ENCODE data around the gene ACVR1B.
A peak's percentile ranks its signal among the peaks of the same experiment; 100 is the strongest.

ACVR1B gene

DNA sequence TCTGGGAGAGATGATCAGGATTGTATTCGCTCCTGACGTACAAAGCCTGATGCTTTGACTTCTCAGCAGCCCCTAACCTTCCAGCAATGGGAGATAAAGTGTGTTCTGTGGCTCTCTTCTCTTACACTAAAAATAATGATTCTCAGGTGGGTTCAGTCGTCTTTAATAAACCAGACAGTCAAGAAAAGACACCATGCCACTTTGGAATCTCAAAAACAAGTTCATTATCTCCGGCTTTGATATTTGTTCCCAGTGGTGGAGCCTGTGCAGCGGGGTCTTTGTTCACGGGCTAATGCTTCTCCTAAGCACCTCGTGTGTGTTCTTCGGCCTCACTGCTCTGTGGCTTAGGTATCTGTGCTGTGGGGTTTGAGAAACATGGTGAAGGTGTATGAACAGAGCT, 1.6 kb downstream of the ACVR1B start:
- no peaks in the 10 kb centered on the region for H3K9me3 ChIP-seq (ENCODE audit: control insufficient read depth, insufficient read depth, low read depth, low read length)
- peak overlapping the region; percentile 92 for H3K4me3 ChIP-seq (ENCODE audit: low read depth, low read length)
- ChIA-PET CTCF (no interaction called here), POLR2A (no interaction called here)
- TF ChIP-seq ZNF600 (tag by site-specific recombination; IDR thresholded peaks at IDR 0.05): 0 out of 2 replicates have a peak, but pooled peaks have one; percentile 12
- no peak for TF ChIP-seq RBAK (tag by site-specific recombination; IDR thresholded peaks at IDR 0.05)
- 0 out of 2 replicates have a peak overlapping the region, but pooled peaks have one; percentile 11 for H3K27ac ChIP-seq (ENCODE audit: extremely low read depth, low read depth, low read length)
- H3K4me1 ChIP-seq (ENCODE audit: control insufficient read depth, insufficient read depth, low read length): peaks cover 13% of the 10 kb centered on the region
- peaks cover 0 to 4% of the 10 kb centered on the region in 2 experiments; a peak in 1 of 3 replicates for H3K36me3 ChIP-seq (ENCODE audit: control insufficient read depth in 2 of 2, insufficient read depth in 1 of 2, low read length in 2 of 2)

DNA sequence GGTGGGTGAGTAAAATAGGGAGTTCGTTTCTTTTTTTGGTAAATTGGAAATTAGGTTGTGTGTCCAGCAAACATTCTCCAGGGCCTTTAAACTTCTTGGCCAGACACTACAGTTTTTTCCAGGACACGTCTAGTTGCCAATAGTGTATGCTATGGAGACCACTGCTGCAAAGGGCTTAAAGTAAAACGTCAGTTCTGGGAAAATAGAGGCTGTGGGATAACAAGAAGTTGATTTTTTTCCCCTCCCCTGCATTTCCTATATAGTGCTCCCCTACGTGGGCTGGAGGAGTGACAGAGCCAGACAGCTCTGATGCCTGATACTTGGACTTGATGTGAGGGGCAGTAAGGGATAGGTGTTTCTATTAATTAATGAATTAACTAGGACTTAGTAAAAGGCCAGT, 2.4 kb downstream of the ACVR1B start:
- Histone ChIP-seq H3K9me3 (ENCODE audit: control insufficient read depth, insufficient read depth, low read depth, low read length) (no peaks in the 10 kb centered on the region), H3K27ac (ENCODE audit: extremely low read depth, low read depth, low read length) (no peak overlapping the region), H3K36me3 (ENCODE audit: control insufficient read depth in 2 of 2, insufficient read depth in 1 of 2, low read length in 2 of 2) (peaks cover 0 to 4% of the 10 kb centered on the region in 2 experiments; a peak in 1 of 3 replicates), H3K4me1 (ENCODE audit: control insufficient read depth, insufficient read depth, low read length) (peaks cover 13% of the 10 kb centered on the region), H3K4me3 (ENCODE audit: low read depth, low read length) (peak overlapping the region; percentile 5; the same call in 1 of the 2 replicates)
- TF ChIP-seq ZNF23 (tag by site-specific recombination; IDR thresholded peaks at IDR 0.05; ENCODE audit: borderline replicate concordance) (no peak), SP7 (tag by site-specific recombination; IDR thresholded peaks at IDR 0.05) (no peak), ZFHX2 (tag by site-specific recombination; conservative IDR thresholded peaks at IDR 0.05) (peak; percentile 38), EGR2 (tag by site-specific recombination; IDR thresholded peaks at IDR 0.05; ENCODE audit: low read depth) (peak; percentile 36; the same call in 1 of the 2 replicates), ZNF157 (tag by site-specific recombination; IDR thresholded peaks at IDR 0.05) (no peak), ZNF639 (tag by site-specific recombination; IDR thresholded peaks at IDR 0.05) (no peak), ZNF777 (tag by site-specific recombination; IDR thresholded peaks at IDR 0.05; ENCODE audit: borderline replicate concordance) (no peak)
- TF ChIP-seq, protein P1, sequence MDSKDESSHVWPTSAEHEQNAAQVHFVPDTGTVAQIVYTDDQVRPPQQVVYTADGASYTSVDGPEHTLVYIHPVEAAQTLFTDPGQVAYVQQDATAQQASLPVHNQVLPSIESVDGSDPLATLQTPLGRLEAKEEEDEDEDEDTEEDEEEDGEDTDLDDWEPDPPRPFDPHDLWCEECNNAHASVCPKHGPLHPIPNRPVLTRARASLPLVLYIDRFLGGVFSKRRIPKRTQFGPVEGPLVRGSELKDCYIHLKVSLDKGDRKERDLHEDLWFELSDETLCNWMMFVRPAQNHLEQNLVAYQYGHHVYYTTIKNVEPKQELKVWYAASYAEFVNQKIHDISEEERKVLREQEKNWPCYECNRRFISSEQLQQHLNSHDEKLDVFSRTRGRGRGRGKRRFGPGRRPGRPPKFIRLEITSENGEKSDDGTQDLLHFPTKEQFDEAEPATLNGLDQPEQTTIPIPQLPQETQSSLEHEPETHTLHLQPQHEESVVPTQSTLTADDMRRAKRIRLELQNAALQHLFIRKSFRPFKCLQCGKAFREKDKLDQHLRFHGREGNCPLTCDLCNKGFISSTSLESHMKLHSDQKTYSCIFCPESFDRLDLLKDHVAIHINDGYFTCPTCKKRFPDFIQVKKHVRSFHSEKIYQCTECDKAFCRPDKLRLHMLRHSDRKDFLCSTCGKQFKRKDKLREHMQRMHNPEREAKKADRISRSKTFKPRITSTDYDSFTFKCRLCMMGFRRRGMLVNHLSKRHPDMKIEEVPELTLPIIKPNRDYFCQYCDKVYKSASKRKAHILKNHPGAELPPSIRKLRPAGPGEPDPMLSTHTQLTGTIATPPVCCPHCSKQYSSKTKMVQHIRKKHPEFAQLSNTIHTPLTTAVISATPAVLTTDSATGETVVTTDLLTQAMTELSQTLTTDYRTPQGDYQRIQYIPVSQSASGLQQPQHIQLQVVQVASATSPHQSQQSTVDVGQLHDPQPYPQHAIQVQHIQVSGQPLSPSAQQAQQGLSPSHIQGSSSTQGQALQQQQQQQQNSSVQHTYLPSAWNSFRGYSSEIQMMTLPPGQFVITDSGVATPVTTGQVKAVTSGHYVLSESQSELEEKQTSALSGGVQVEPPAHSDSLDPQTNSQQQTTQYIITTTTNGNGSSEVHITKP (tag by site-specific recombination; IDR thresholded peaks at IDR 0.05): 0 out of 2 replicates have a peak, but pooled peaks have one; percentile 10
- TF ChIP-seq, protein P2, sequence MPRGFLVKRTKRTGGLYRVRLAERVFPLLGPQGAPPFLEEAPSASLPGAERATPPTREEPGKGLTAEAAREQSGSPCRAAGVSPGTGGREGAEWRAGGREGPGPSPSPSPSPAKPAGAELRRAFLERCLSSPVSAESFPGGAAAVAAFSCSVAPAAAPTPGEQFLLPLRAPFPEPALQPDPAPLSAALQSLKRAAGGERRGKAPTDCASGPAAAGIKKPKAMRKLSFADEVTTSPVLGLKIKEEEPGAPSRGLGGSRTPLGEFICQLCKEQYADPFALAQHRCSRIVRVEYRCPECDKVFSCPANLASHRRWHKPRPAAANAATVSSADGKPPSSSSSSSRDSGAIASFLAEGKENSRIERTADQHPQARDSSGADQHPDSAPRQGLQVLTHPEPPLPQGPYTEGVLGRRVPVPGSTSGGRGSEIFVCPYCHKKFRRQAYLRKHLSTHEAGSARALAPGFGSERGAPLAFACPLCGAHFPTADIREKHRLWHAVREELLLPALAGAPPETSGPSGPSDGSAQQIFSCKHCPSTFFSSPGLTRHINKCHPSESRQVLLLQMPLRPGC (tag by site-specific recombination; IDR thresholded peaks at IDR 0.05): no peak
- CTCF ChIA-PET: interaction anchor here (0.6 to 2.6 kb wide), 5 partner anchors 9 to 71 kb away, joined by 3 to 16 read pairs (median 5); no protein-coding TSS in a partner anchor
- POLR2A ChIA-PET: no interaction called here

DNA sequence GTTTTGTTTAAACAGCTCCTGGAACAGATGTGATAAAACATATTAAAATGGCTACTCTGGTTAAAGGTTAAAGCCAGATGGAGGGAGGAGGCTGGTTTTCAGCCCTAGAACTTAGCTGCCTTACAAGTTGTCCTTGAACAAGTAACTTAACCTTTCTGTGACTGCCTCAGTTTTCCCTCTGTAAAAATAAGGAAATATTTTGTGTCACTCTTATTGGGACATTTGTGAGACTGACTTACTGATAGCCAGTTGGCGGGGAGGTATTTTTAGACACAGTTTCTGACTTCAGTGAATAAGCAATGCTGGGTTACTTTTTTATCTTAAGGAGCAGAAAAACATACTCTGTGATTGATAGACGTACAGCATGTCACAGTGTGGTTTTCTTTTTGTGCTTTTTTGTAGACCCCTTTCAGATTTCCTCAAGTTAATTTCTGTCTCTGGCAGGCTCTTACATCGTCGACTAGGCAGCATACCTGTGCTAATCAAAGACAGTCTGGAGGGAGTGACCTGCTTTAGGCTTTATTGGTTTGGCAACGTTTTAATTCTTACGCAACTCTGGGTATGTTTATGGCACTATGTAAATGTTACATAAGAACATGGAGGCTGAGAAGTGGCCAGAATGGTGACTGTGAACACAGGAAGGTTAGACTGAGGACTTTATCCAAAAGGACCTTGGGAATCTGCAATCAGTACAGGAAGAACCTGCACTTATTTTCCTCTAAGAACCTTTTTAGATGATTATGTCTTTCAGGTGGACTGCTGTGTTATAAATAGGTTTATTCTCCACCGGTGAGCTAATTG, 3.3 kb downstream of the ACVR1B start:
- no peaks in the 10 kb centered on the region for H3K9me3 ChIP-seq (ENCODE audit: control insufficient read depth, insufficient read depth, low read depth, low read length)
- CTCF ChIA-PET: interaction anchor here (0.6 to 2.6 kb wide), 8 partner anchors 10 to 71 kb away, joined by 3 to 16 read pairs (median 5); no protein-coding TSS in a partner anchor
- POLR2A ChIA-PET: no interaction called here
- H3K36me3 ChIP-seq (ENCODE audit: control insufficient read depth in 2 of 2, insufficient read depth in 1 of 2, low read length in 2 of 2): peaks cover 5 to 6% of the 10 kb centered on the region in 2 experiments; a peak in 2 of 3 replicates
- peaks cover 13% of the 10 kb centered on the region for H3K4me1 ChIP-seq (ENCODE audit: control insufficient read depth, insufficient read depth, low read length)
- H3K4me3 ChIP-seq (ENCODE audit: low read depth, low read length): no peak overlapping the region
- H3K27ac ChIP-seq (ENCODE audit: extremely low read depth, low read depth, low read length): no peak overlapping the region
- TF ChIP-seq, protein P2 (tag by site-specific recombination; IDR thresholded peaks at IDR 0.05): no peak
- 0 out of 2 replicates have a peak, but pooled peaks have one; percentile 21 for TF ChIP-seq SP7 (tag by site-specific recombination; IDR thresholded peaks at IDR 0.05)
- TF ChIP-seq ZNF660 (tag by site-specific recombination; IDR thresholded peaks at IDR 0.05): 0 out of 2 replicates have a peak, but pooled peaks have one; percentile 15
- TF ChIP-seq, protein P3, sequence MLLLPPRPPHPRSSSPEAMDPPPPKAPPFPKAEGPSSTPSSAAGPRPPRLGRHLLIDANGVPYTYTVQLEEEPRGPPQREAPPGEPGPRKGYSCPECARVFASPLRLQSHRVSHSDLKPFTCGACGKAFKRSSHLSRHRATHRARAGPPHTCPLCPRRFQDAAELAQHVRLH (tag by site-specific recombination; IDR thresholded peaks at IDR 0.05): 0 out of 2 replicates have a peak, but pooled peaks have one; percentile 32
- no peak for TF ChIP-seq ZNF626 (tag by site-specific recombination; IDR thresholded peaks at IDR 0.05)
- no peak for TF ChIP-seq ZBTB8A (tag by site-specific recombination; IDR thresholded peaks at IDR 0.05)
- TF ChIP-seq, protein P4, sequence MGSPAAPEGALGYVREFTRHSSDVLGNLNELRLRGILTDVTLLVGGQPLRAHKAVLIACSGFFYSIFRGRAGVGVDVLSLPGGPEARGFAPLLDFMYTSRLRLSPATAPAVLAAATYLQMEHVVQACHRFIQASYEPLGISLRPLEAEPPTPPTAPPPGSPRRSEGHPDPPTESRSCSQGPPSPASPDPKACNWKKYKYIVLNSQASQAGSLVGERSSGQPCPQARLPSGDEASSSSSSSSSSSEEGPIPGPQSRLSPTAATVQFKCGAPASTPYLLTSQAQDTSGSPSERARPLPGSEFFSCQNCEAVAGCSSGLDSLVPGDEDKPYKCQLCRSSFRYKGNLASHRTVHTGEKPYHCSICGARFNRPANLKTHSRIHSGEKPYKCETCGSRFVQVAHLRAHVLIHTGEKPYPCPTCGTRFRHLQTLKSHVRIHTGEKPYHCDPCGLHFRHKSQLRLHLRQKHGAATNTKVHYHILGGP (tag by site-specific recombination; IDR thresholded peaks at IDR 0.05): no peak
- TF ChIP-seq ZFP37 (tag by site-specific recombination; IDR thresholded peaks at IDR 0.05): no peak

Data from HEK293 (cell line).